GM19099 (cell line): ENCODE data around the gene SPTBN2.

Source experiments
- POLR2A ChIP-seq: IDR thresholded peaks from 3 replicates; pipeline ENCODE4 v1.6.1; 2011; ENCODE audit warnings: low read depth; ENCODE audit not compliant: insufficient read length; ENCODE audit errors: extremely low read depth

Gene SPTBN2

GRCh38 chr11:66729447-66729846 lies 431 bp upstream of the SPTBN2 start:
- TF ChIP-seq POLR2A: no peak

GRCh38 chr11:66728038-66728692 lies 851 bp downstream of the SPTBN2 start:
- no peak for TF ChIP-seq POLR2A

DNA sequence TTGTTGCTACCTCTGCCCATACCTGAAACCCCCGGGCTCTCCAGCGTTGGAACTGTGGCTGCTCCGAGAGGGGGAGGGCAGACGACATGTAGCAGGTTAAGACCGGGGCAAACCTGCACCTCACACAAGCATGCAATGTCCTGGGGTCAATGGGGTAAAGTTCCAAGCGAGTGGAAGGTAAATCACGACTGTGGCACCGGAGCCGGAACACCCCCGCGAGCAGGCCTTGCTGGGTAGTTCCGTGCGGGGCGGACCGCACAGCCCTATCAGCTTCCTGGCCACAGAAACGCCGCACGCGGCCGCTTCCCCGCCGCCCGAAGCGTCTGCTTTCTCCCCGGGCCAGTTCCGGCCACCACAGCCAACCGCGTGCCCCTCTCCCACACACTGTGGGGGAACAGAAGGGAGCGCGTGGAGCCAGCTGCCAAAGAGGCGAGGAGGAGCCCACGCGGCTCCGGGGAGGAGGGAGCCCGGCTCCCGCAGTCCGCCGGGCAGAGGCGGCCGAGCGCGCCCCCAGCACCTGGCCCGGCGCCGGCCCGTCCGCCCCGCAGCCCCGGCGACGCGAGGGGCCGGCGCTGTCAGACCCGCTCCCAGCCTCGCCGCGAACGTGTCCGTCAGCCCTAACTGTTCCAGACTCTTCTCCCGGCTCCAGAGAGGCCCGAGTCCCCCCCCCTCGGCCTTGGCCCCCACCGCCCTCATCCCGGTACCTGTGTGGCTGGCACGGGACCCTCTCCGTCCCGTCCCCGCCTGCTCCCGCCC lies 1.6 kb downstream of the SPTBN2 start:
- TF ChIP-seq POLR2A: no peak

- TF ChIP-seq POLR2A: no peak
Measured at GRCh38 chr11:66725647-66726046, 3.4 kb downstream of the SPTBN2 start.

DNA sequence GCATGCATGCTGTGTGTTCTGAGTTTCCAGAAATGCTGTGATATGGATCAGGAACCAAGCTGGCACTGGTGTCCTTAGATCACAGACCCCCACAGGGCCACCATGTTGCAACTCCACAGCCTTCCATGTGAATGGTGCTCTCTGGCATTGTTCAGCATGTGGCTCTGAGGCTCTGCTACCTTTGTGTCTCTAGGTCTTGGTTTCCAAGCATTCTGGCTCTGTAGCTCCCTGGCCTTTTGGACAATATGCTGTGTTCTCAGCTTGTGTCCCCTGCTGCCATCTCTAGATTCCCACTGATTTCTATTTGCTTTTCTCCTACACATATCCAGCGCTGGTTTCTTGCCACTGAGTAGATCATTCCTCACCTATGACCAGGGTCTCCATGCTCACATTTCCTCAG lies 3.9 kb downstream of the SPTBN2 start:
- no peak for TF ChIP-seq POLR2A

DNA sequence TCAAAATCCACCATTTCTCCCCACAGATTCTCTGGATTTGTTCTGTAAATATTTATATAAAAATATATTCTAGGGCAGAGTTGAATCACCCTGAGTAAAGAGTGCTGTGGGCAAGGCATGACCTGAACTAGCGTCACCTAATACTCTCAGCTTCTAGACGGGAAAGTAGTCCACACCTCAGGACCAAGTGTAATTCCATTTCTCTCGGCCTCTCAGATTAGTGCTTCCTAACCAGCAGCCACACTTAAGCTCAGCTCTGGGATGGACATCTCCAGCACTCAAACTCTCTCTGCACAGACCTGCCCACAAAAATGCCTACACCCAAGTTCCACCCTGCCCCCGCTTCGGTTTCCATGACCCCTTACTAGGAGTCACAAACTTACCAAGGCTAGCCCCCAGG lies 5.3 kb downstream of the SPTBN2 start:
- no peak for TF ChIP-seq POLR2A

DNA sequence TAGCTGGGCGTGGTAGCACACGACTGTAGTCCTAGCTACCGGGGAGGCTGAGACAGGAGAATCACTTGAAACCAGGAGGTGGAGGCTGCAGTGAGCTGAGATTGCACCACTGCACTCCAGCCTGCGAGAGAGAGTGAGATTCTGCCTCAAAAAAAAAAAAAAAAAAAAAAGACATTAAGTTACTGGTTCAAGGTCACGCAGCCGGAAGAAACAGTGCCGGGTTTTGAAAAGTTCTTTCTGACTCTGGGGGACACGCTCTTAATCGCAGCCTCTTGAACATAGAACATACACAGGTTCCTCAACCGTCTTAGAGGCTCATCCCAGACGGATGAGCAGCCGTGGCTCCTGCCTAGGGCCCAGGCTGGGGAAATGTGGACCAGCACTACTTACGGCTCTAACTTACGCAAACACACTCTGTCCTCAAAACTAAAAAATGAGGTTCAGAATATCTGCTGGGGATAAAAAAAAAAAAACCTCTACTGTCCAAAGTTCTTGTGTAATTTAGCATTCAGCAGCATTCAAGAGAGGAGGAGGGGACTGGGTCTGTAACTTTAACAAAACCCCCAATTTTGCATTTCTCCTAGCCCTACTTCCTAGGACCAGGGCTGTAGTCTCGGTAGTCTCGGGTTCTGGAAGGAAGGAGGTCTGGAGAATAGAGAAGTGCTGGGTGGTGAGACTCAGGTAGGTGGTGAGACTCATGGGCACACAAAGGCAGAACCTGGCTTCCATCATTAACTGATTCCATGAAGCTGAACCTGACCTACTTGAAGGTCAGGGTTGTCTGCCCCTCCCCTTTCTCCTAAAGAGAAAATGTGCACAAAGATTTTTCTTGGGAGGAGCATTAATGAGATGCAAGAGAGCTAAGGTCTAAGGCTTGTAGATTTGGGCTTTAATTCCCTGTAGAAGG lies 6.0 kb downstream of the SPTBN2 start:
- no peak for TF ChIP-seq POLR2A

GRCh38 chr11:66721939-66722338 lies 7.1 kb downstream of the SPTBN2 start:
- no peak for TF ChIP-seq POLR2A

DNA sequence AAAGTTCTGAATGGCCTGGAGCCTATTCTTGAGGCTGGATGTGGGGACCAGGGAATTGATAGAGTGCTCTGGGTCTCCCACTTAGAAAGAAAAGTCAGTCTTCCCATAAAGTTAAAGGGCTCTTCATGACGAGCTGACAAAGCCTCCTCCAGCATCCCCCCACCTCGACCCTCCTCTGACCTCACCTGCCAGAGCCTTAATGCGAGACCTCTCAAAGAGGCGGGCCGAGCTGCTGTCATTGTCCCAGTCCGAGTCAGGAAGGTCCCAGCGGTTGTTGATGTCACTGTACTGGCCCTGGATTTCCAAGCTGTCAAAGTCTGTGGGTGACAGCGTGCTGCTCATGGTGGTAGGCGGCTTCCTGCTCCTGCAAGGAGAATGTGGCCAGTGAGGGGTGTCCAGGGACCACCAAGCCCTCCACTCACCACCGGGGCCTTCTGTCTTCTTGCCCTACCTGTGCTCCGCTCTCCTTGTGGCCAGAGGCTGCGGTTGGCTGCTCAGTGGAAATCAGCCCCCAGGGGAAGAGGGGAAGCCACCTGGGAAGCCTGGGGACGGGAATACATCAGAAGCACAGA lies 8.0 kb downstream of the SPTBN2 start:
- TF ChIP-seq POLR2A: no peak

- TF ChIP-seq POLR2A: no peak
Measured at GRCh38 chr11:66720223-66720898, 8.7 kb downstream of the SPTBN2 start.

DNA sequence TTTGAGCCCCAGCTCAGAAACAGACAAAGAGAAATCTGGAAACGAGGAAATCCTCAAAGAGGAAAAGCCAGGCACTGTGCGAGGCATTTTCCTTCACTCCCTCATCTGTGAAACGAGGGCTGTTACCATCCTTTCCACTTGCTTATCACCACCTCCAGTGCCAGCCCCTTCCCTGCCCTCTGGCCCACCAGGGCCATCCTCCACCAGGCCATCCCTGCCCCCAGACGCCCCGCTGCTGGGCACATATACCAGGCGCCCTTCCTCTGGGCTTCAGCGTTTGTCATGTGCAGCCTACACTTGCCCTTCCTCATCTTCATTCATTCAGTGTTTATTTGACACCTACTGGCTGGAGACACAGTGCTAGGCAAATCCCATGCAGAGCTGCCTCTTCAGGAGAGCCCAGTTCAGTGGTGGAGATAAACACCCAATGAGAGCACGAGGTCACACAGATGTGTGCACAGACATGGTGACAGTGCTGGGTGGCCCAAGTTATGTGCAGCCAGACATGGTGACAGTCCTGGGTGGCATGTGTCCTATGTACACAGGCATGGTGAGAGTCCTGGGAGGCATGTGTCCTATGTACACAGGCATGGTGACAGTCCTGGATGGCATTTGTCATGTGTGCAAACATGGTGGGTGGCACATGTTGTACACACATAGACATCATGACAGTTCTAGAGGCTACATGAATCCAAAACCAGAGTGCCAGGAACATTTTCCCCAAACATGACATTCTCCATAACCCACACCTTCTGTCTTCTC lies 9.7 kb downstream of the SPTBN2 start:
- TF ChIP-seq POLR2A: no peak

DNA sequence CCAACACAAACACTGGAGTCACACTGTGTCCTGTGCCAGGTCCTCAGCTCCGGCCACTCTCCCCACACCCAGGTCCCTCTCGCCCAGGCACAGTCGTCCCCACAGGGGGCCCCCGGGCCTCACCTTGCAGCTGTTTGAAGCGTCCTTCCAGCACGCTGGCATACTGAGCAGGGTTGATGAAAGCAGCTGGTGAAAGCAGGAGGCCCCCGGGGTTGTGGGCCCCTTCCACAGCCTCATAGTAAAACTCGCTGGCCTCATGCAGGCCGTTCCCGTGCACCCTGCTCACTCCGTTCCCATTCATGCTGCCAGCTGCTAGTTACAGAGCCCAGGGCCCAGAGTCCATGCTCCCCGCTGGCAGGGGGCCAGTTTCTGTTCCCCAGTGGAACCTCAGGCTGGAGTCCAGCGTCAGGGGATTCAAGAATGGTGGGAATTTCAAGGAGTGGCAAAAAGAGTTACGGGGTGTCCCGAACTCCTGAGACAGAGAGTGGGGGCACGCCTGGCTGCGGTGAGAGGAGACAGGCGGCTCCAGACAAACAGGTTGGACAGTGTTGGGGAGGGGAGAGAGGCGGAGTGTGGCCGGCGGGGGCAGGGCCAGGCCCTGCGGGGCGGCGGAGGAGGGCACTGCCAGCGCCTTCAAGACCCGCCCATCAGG lies 10.6 kb downstream of the SPTBN2 start:
- TF ChIP-seq POLR2A: no peak

DNA sequence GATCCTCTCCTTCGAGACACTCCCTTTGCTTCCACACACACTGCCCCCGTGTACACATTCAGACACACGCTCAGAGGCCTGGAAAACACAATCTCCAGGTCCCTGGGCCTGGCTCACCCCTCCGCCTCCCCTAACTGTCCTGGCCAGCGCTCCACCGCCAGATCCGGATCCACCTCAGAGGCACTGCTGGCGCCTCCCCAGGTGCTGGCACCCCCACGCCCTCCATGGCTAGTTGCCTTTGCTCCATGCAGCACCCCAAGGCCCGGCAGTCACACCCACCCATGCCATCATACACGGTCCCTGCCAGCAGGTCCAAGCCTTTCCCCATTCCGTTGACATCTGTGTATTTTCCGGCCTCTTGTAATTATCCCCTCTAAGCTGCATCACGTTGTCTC lies 11.1 kb downstream of the SPTBN2 start:
- TF ChIP-seq POLR2A: no peak
